Measurements from ENCODE around the gene GCSAM.

Gene GCSAM

GRCh38 chr3:112122870-112123269 lies 10.2 kb downstream of the GCSAM start:
- H3K4me3 ChIP-seq (ENCODE audit: low read length), result no peak overlapping the region
- no peak for TF ChIP-seq ZNF274 (IDR thresholded peaks at IDR 0.05; ENCODE audit: low read depth, low read length)

- no peak for TF ChIP-seq ZNF274 (IDR thresholded peaks at IDR 0.05; ENCODE audit: low read depth, low read length)
- no peak overlapping the region for H3K4me3 ChIP-seq (ENCODE audit: low read length)
These were observed 11.2 kb downstream of the GCSAM start for GRCh38 chr3:112121577-112122547.

GRCh38 chr3:112119962-112120836 lies 12.8 kb downstream of the GCSAM start:
- no peak overlapping the region for H3K4me3 ChIP-seq (ENCODE audit: low read length)
- TF ChIP-seq ZNF274 (IDR thresholded peaks at IDR 0.05; ENCODE audit: low read depth, low read length), result no peak

- no peak overlapping the region for H3K4me3 ChIP-seq (ENCODE audit: low read length)
- TF ChIP-seq ZNF274 (IDR thresholded peaks at IDR 0.05; ENCODE audit: low read depth, low read length), result no peak
These were observed 15.0 kb downstream of the GCSAM start for GRCh38 chr3:112117841-112118571.

- H3K4me3 ChIP-seq (ENCODE audit: low read length), result no peak overlapping the region
- TF ChIP-seq ZNF274 (IDR thresholded peaks at IDR 0.05; ENCODE audit: low read depth, low read length), result no peak
These were observed 15.6 kb downstream of the GCSAM start for GRCh38 chr3:112117415-112117814.

- no peak overlapping the region for H3K4me3 ChIP-seq (ENCODE audit: low read length)
- no peak for TF ChIP-seq ZNF274 (IDR thresholded peaks at IDR 0.05; ENCODE audit: low read depth, low read length)
These were observed 16.3 kb downstream of the GCSAM start for GRCh38 chr3:112116748-112117186.

- no peak overlapping the region; the same call in 1 of the 2 replicates for H3K4me3 ChIP-seq (ENCODE audit: low read length)
- no peak for TF ChIP-seq ZNF274 (IDR thresholded peaks at IDR 0.05; ENCODE audit: low read depth, low read length)
These were observed 17.2 kb downstream of the GCSAM start for GRCh38 chr3:112115806-112116383.

- no peak for TF ChIP-seq ZNF274 (IDR thresholded peaks at IDR 0.05; ENCODE audit: low read depth, low read length)
- H3K4me3 ChIP-seq (ENCODE audit: low read length), result peak overlapping the region; percentile 7; the same call in 1 of the 2 replicates
These were observed 17.8 kb downstream of the GCSAM start for GRCh38 chr3:112115161-112115739.

- no peak for TF ChIP-seq ZNF274 (IDR thresholded peaks at IDR 0.05; ENCODE audit: low read depth, low read length)
- H3K4me3 ChIP-seq (ENCODE audit: low read length), result peak overlapping the region; percentile 7; the same call in 1 of the 2 replicates
These were observed 18.4 kb downstream of the GCSAM start for GRCh38 chr3:112114576-112115160.

GRCh38 chr3:112111785-112112402 lies 21.2 kb downstream of the GCSAM start:
- no peak overlapping the region for H3K4me3 ChIP-seq (ENCODE audit: low read length)
- no peak for TF ChIP-seq ZNF274 (IDR thresholded peaks at IDR 0.05; ENCODE audit: low read depth, low read length)

- no peak for TF ChIP-seq ZNF274 (IDR thresholded peaks at IDR 0.05; ENCODE audit: low read depth, low read length)
- H3K4me3 ChIP-seq (ENCODE audit: low read length), result no peak overlapping the region
These were observed 23.7 kb downstream of the GCSAM start for GRCh38 chr3:112109322-112109721.

- no peak for TF ChIP-seq ZNF274 (IDR thresholded peaks at IDR 0.05; ENCODE audit: low read depth, low read length)
- H3K4me3 ChIP-seq (ENCODE audit: low read length), result no peak overlapping the region
These were observed 28.3 kb downstream of the GCSAM start for GRCh38 chr3:112104774-112105173.

Measured in GM08714 (cell line).